HG03039 (cell line): ENCODE data around the gene DROSHA.

Experiments used
- ATAC-seq: cut with Tn5 transposase; IDR thresholded peaks from one replicate; pipeline ENCODE4 v1.9.1; 2021; ENCODE audit warnings: mild to moderate bottlenecking, moderate library complexity; ENCODE audit not compliant: unreplicated experiment

Gene DROSHA

DNA sequence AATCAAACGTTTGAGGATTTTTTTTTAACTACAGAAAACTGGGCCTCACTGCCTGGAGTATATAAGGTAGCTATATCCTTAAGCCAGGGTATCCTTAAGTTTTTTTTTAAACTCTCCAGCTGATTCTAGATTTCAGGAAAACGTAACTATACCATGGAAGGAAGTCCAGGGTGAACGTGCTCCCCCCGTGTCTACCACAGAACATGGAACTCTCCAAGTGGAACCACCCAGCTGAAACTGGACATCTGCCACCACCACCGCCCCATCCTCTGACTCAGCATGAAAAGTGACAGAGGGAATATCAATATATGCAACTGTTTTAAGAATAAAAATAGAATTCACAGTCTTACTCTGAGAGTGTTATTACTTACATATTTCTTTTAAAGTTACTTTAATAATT, 61.3 kb downstream of the DROSHA start:
- no peak for ATAC-seq

DNA sequence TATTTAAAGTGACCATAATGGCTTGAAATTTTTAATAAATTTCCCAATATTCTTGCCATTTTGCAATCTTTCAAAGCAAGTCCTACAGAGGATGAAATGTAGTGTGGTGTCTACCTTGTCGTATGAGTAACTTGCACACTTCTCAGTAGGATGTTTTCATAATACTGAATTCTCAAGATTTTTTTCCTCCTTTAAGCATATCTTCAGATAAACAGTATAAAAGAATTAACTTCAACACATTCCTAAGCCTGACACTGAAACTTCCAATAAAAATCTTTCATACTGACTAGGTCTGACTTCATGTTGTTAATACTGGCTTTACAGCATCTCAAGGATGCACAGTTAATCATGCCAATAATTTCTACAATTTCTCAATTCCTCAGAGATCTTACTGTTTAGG, 62.0 kb downstream of the DROSHA start:
- ATAC-seq: no peak

DNA sequence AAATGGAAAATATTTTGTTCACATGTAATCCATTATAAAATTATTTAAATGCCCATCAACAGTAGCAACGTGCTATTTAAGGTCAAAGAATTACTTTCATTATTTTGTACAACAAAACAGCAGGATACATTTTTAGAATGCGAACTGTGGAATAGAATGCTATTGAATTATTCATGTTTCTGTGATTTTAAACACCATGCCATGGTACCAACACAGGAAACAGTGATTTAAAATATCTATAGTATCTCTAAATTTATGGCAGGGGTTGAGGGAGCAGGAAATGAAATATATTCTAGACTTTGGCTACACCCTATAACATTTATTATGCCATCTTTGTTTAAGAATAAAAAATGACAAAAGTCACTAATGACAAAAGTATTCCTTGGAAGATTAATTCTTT, 62.4 kb downstream of the DROSHA start:
- ATAC-seq: no peak

DNA sequence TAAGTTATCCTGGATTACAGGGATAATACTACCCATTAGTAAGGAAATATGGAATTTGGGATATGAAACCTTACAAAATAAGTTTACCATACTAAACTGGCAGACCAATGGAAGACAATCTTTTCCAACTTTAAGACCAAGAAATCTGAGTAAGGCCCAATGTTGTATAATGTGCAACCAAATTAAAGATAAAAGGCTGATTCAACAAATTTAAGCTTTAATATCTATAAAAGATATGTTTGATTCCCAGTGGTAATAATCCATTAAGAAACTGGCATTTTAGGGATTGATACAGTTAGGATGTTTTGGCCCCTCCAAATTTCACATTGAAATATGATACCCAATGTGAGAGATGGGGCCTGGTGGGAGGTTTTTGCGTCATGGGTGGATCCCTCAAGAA, 66.6 kb downstream of the DROSHA start:
- no peak for ATAC-seq

DNA sequence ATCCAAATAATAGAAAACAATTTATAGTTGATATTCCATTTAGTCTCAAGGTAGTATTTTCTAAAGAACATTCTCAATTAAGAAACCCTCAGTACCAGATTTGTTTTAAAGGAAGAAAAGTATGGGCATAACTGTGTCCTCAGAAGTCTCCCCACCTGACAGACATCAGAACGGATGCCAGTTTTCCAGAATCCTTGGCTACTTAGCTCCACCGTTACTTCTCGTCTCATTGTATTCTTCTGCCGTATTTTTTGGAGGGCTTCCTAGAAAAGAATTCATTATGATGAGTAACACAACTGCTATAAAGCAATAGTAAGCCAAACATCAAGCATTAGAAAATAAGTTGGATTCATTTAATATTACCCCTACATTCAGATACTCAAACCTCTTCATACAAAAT, 67.8 kb downstream of the DROSHA start:
- ATAC-seq: no peak

DNA sequence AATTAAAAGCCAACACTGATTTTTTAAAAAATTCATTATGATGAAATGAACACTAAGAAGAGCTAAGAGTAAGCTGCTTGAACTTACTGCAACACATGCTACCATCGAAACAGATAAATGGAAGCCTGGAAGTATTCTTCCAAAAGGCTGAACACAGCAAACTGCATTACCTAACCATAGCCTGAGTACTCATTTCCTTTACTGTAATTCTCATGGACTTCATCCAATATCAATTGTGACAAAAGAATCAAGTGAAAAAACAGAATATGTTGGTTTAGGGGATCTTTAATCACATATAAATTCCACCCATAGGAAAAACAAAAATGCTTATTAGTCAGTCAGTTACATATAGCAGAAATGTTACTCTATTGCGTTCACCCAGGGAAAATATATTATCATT, 68.5 kb downstream of the DROSHA start:
- no peak for ATAC-seq

DNA sequence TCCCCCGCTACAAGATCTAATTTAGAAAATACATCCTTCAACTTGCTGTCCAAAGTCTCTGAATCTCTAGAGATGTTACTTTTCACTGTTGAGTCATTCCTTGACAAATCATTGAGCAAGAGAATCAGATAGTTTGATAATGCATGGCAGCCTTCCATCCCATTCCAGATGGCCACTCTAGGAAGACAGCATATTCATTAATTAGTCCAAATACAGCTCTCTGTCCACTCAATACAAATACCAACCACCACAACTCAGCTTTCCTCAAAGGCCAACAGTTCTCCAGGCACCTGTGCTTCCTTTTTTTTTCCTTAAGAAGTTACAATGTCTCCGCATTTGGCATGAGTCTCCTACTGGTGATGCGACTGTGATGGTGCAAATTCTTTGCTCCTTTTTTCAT, 72.3 kb downstream of the DROSHA start:
- ATAC-seq: no peak

DNA sequence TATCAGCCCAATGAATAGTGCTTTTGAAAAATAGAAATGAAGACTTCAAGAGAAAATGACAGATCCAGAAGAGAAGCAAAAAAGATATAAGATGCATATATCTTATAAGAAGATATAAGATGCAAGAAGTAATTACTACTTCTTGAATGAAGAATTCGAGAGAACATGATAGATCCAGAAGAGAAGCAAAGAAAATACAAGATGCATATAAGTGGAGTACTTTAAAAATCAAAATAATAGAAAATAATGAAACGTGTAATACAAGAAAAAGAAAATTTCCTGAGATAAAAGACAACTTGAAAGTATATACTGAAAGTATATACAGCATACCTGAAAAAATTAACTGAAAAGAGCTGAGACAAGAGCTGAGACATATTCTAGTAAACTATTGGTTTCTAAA, 76.7 kb downstream of the DROSHA start:
- no peak for ATAC-seq

DNA sequence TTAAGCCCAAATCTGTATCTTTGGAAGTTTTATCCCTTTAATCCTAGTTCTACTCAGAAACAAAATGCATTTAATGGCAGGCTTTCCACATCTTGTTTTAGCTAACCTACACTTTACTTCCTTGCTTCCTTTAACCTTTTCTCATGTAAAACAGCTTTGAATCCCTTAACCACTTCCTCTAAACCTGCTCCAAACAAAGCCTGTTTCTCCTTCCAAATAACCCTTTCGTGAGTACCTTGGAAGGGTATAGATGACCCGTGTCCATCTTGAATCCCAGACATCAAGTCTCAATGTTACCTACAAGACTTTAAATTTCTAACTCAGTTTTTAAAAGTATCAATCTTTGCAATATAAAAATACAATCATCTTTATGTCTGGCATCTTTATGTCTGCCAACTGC, 78.4 kb downstream of the DROSHA start:
- ATAC-seq: no peak

DNA sequence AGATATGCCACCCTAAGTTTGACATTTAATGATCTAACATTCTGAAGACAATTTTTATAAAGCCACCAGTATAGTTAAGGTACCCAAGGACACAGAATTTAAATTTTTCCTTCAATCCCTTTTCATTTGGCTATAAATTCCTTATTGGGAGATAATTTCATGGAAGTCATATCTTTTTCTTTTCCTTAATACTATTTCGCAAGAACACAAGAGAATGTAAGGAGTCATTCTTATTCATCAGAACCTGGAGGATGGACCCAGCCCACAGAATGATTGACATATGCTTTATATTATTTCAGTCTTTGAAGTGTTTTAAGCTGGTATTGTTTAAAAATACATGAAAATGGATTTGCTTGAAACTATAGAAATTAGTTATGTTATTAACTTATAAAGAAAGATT, 79.6 kb downstream of the DROSHA start:
- ATAC-seq: no peak

DNA sequence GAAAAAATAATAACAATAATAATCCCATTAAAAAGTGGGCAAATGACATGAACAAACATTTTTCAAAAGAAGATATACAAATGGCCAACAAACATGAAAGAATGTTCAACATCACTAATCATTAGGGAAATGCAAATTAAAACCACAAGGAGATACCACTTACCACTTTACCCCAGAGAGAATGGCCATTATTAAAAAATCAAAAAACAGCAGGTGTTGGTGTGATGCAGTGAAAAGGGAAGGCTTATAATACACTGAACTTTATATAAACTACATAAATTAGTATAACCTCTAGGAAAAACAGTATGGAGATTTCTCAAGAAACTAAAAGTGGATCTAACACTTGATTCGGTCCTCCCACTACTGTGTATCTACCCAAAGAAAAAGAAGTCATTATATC, 81.9 kb downstream of the DROSHA start:
- no peak for ATAC-seq

DNA sequence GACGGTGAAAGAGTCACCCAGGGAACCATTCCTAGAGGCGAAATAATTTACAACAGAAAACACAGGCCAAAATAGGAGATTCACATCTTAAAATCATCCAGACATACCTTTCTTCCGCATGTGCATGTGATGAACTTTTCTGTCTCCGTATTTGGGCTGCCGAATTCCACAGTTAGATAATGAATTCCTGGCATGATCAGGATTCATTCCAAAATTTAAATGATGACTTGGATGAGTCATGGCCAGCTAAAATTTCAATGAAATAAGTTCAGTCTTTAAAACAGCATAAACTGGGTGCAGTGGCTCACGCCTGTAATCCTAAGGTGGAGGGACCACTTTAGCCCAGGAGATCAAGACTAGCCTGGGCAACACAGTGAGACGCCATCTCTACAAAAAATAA, 82.7 kb downstream of the DROSHA start:
- ATAC-seq: no peak

DNA sequence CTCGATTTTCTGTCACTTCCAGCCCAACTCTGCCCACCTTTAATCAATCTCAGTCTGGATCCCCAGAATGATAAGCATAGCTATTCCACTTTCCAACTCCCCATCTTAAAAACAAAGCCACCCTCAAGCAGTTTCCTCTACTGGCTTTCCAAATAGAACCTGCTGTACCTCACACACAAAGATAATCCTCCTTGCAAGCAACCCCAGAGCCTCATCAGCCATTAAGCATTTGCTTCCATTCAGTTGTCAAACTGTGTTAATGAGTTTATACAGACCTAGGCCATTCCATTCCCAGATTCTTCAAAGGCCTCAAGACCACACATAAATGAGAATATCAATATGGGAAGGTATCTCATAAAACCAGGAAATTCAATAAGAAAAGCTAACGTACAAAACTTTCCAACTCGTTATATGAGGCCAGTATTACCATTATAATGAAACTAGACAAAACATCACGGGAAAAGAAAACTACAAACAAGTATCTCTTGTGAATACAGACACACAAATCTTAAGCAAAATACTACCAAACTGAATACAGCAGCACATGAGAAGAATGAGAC, 86.8 kb downstream of the DROSHA start:
- ATAC-seq: no peak

DNA sequence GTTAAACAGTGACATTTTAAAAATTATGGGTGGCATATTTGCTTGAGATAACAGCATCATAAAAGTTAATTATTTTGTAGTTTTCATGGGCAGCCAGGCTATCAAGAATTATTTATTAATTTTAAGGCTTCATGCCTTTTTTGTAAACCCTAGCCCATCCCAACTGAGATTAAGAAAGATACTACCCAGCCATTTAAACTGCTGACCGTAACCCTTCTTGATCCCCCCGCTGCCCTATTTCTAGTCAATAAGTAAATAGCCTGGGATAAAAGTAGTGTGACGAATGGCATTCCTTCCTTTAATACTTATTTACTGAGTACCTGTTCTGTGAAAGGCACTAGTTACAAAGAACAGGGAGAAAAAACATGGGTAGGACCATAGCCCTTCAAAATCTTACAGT, 88.3 kb downstream of the DROSHA start:
- no peak for ATAC-seq

DNA sequence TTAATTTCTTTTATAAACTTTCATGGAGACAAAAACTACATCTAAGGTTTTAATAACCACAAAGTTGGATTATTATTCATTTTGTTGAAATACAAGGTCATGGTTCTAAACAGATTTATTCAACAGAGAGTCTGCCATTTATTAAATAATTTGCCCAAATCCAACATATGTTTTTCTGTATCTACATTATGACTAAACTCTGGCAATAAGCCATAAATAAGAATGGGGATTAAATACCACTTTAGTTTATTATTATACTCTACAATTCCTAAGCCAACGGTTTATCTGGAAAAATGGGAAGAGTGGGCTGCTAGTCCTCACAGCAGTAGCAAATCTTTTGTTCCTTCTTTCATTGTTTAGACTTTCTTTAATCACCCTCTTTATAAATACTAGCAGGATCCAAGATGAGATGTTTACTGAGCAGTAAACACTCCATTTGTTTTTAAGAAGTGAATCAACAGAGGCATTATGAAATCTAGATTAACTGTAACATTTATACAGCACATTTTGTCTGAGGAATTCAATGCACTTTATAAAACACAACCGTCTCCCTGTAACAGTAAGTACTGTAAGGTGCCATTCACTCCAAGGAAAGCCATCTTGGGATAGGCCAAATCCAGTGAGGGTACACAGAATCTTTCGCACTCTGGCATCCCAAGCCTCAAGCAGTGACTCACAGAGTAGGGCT, 89.7 kb downstream of the DROSHA start:
- ATAC-seq: no peak

DNA sequence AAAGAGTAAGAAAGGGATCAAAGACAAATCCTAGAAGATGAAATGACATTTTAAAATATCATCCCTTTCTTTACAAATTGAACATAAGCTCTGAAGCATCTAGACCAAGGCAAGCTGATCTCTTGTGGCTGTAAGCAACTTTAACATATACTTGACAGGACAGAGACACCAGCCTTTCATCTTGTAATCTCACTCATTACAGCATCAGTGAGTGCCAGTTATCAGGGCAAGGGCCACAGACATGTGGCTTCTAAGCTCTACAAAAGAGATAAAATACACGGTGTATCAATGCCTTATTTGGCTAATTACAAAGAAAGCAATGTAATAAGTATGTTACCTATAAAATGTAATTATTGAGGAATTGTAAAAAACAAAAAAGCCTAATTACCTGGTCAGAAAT, 95.0 kb downstream of the DROSHA start:
- no peak for ATAC-seq

DNA sequence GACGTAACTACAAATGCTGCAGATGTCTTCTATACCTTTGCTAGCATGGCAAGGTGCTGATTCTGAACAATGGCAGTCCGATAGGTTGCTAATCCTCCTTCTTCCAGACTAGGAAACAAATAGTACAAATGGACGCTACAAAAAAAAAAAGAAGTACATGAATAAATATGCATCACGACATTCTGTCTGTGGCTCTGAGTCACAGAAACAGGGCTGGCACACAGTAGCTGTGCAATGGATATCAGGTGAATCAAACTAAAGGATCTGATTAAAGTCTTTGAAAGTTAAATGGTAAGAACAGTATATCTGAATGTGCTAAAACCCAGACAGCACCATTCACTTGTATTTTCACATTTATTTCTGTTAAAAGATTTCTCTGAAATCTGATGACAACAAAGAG, 96.2 kb downstream of the DROSHA start:
- ATAC-seq: no peak

DNA sequence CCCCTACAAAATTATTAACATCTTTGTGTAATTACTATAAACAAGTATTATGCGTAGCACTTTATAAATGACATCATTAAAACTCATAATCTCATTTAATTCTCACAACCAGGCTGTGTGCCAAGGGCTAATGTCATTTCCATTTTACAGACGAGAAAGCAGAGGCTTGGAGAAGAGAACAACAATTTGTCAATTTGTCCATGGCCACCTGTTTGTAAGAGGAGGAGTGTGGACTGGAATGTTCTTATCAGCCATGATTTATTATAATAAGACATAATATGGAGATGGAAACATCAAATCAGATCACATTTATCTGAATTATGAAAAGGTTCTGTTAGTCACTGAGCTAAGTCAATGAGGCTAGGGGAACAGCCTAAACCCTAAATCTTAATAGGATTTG, 97.0 kb downstream of the DROSHA start:
- ATAC-seq: no peak

DNA sequence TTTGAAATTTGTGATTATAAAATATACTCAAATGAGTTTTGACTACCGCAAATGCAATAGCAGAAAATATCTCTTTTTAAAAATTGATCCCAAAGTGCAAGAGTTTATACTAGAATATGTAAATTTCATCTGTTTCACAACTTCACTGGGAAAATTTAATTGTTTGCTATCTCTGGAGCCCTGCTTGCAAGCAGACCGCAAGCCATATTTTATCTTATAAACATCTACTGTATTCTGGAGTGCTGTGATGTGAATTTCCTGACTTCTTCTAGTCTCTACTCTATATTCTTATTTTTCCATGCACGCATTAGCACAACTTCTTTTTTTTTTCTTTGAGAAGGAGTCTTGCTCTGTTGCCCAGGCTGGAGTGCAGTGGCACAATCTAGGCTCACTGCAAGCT, 98.7 kb downstream of the DROSHA start:
- ATAC-seq: no peak

DNA sequence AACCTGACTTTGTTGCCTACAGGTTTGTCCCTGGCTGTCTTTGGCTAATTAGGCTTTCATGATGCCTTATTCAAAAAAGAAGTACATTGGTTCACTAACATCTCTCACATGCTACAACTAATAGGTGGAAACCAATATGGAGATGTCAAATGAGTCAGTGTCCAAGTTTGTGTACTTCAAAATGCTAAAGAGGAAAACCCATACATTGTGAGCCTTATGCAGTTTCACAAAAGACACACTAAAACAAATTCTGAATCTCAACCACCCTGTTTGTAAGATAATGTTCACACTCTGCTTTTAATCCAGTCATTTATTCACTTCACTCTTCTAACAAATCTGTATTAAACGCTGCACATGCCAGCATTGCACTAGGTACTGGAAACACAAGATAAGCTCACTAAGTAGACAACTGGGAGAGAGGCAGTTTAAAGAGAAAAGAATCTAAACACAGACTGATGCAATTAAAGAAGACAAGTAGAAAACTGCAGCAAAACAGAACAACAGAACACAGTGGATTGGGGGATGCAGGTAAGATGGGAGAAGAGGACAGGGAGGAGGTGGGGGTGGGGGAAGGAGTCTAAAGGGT, 104.1 kb downstream of the DROSHA start:
- ATAC-seq: no peak

DNA sequence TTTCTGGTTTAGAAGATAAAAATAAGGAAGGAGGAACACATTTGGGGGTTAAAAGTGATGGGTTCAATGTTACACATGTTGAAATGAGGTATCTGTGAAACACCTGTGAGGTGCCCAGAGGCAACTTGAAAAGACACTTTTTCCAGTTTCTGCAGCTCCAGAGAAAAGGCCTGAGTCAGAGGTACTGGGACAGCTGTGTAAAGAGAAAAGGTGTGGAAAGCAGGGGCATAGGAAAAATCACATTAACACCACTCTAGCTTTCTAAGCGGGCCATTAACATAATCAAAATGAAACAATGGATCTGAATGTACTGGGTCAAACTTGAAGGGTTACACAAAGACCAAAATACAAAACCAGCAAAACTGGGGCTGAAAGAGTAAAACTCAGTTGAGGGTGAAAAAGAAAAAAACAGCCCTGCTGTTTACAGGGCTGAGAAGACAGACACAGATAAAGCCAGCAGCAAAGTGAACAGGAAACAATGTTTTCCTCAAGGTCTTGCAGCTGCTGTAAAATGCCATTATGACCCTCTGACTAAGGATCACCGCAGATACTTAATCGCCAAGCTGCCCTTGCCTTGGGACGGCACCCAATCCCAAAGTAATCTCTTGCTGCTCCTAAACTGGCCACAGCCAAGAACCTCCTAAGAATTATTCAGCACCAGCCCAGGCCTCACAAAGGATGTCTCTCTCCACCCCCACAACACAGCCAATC, 104.7 kb downstream of the DROSHA start:
- ATAC-seq: no peak
